Esophagus squamous epithelium (tissue), 5 donors: Measurements from ENCODE around the gene LPO. TPM values are rescaled to one million over a fixed set of nuclear protein-coding genes. Genes with fewer than 3 reads are reported as not detected.
A peak's percentile ranks its signal among the peaks of the same experiment; 100 is the strongest.

Experiments used
- DNase-seq: peaks from one replicate; lab custom pipeline; 2025; lab: John Stamatoyannopoulos, UW
- H3K27ac ChIP-seq, 4 donors: fragments of 200-600 bp; sonication (generic); one replicate each; pipeline ENCODE4 v1.5.1; 2016 to 2019; ENCODE audit warnings: mild to moderate bottlenecking in 1 of 4
- H3K27me3 ChIP-seq, 4 donors: fragments of 200-600 bp; sonication (generic); 1 replicate in 3 of 4; 2 replicates in 1 of 4; pipeline versions ENCODE4 v1.5.1 to v1.6.0; 2017 to 2021; ENCODE audit warnings: antibody characterized with exemption in 1 of 4
- H3K36me3 ChIP-seq, 3 donors: fragments of 200-600 bp; sonication (generic); one replicate each; pipeline ENCODE4 v1.5.1; 2016 to 2019
- H3K4me1 ChIP-seq, 3 donors: fragments of 200-600 bp; sonication (generic); one replicate each; pipeline ENCODE4 v1.5.1; 2017 to 2019
- H3K4me3 ChIP-seq, 4 donors: fragments of 200-600 bp; sonication (generic); 1 replicate in 3 of 4; 2 replicates in 1 of 4; pipeline ENCODE4 v1.5.1; 2016 to 2019; ENCODE audit warnings: mild to moderate bottlenecking in 2 of 4, moderate library complexity in 1 of 4
- H3K9me3 ChIP-seq, 3 donors: fragments of 200-600 bp; sonication (generic); one replicate each; pipeline ENCODE4 v1.5.1; 2016 to 2019
- POLR2A ChIP-seq, 4 donors: fragments of 450-650 bp; IDR thresholded peaks; one replicate each; pipeline ENCODE4 v1.6.1; 2017; ENCODE audit warnings: antibody characterized with exemption in 4 of 4, mild to moderate bottlenecking in 4 of 4, moderate library complexity in 3 of 4
- WGBS, 2 donors: methylation state at CpG; one replicate each; pipeline ENCODE4 v1.1.5; 2018; 5-methylcytosine and 5-hydroxymethylcytosine counted together
- intact Hi-C: fragments of 100-400 bp; cut with DNase I; formaldehyde crosslinking; loops from one replicate; pipeline ENCODE4 v1.15.0; 2022
- total RNA-seq, 4 donors: library from RNA; depleted of rRNA; stranded (reverse); fragments of >200 nt; gene quantifications; one replicate each; pipeline ENCODE4 v1.1.0, GENCODE V29; 2016
- TF ChIP-seq, protein P1 (sequence below), 6 experiments: fragments of 450-650 bp in 4 of 6; fragments of 200-600 bp in 2 of 6; sonication (generic) in 2 of 6; IDR thresholded peaks; one replicate each; pipeline ENCODE4 v1.5.1; 2016 to 2019; ENCODE audit warnings: antibody characterized with exemption in 6 of 6, mild to moderate bottlenecking in 4 of 6, moderate library complexity in 4 of 6
- donor health status: DM: yes; HTN: yes; CAD: no.

Gene LPO
- total RNA-seq, 4 donors from 2014 or later: 0.27 to 2.5 TPM; not detected in 2

DNA sequence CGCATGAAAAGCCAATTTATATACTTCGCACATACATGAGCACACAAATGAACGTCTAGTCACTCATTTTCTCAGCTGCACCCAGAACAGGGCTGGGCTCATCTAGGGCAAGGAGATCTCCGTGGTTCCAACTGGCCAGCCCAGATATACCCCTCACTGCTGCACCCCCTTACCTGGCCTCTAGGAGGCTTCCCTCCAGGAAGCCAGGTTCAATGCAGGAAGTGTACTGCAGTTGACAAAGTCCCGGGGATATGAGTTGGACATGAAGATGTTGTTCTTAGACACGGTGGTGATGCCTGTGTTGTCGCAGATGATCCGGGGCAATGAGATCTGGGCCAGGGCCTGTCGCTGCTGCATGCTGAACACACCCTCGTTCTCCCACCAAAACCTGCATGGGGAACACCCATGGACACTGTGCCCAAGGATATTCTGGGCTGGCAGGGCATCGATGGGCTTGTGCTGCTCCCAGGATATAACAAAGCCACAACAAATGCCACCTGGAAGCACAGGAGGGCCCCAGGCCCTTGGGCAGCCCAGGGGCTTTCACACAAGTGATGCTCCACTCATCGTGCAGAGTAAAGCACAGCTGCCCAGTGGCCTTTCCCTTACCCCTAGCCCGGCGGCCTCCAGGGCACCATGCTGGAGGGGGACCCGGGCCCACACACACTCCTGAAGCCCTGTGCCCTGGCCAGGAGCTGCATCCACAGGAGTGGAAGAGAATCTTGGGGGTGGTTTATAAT, 32.3 kb downstream of the LPO start:
- Histone ChIP-seq H3K4me1 (no peaks in the 10 kb centered on the region), H3K27ac (no peak overlapping the region), H3K36me3 (no peaks in the 10 kb centered on the region), H3K4me3 (no peak overlapping the region), H3K9me3 (no peaks in the 10 kb centered on the region), H3K27me3 (peaks cover 0 to 29% (median 0%) of the 10 kb centered on the region in 4 donors)
- WGBS, 2 donors: 80 to 88% methylated on average over 3 to 5 of the region's 15 CpGs
- TF ChIP-seq POLR2A (IDR thresholded peaks at IDR 0.05): no peak
- TF ChIP-seq, protein P1, sequence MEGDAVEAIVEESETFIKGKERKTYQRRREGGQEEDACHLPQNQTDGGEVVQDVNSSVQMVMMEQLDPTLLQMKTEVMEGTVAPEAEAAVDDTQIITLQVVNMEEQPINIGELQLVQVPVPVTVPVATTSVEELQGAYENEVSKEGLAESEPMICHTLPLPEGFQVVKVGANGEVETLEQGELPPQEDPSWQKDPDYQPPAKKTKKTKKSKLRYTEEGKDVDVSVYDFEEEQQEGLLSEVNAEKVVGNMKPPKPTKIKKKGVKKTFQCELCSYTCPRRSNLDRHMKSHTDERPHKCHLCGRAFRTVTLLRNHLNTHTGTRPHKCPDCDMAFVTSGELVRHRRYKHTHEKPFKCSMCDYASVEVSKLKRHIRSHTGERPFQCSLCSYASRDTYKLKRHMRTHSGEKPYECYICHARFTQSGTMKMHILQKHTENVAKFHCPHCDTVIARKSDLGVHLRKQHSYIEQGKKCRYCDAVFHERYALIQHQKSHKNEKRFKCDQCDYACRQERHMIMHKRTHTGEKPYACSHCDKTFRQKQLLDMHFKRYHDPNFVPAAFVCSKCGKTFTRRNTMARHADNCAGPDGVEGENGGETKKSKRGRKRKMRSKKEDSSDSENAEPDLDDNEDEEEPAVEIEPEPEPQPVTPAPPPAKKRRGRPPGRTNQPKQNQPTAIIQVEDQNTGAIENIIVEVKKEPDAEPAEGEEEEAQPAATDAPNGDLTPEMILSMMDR (IDR thresholded peaks at IDR 0.05): peak in 1 of 6 experiments; percentile 19
- DNase-seq: no peak
- intact Hi-C loops: no loop called here

DNA sequence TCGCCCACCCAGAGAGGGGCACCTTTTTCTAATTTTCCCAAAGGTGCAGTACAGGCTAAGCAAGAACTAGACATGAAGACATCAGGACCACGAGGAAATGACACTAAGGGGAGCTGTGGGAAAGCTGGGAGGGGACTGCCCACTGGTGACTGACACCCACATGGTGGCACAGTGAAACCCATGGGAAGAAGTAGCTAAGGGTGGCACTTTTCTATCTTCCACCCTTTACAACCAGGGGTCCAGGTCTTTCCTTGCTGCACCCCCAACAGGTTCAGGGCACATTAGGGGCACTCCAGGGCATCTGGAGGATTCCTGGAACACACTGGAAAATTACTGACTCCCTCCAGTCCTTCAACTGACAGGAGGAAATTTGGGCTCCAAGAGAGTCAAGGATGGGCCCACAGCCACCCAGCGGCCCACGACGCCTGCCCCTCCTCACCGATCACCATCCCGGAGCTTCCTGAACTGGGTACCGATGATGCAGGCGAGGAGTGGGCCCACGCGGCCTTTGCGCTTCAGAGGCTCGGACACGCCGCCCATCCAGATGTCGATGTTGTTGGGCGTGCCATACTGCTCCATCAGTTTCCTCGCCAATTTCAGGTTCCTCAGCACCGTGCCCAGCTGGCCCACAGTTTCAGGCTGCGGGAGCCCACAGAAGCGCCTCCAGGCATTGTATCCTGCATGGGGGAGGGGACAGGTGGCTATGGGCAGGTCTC, 33.0 kb downstream of the LPO start:
- TF ChIP-seq, protein P1 (IDR thresholded peaks at IDR 0.05): no peak
- TF ChIP-seq POLR2A (IDR thresholded peaks at IDR 0.05): no peak
- no peaks in the 10 kb centered on the region for H3K4me1 ChIP-seq
- DNase-seq: no peak
- H3K27me3 ChIP-seq: peaks cover 0 to 29% (median 0%) of the 10 kb centered on the region in 4 donors
- intact Hi-C loops: no loop called here
- 92 to 95% methylated on average over 14 to 15 of the region's 21 CpGs for WGBS, 2 donors
- H3K4me3 ChIP-seq: no peak overlapping the region
- no peaks in the 10 kb centered on the region for H3K36me3 ChIP-seq
- H3K27ac ChIP-seq: no peak overlapping the region
- no peaks in the 10 kb centered on the region for H3K9me3 ChIP-seq

DNA sequence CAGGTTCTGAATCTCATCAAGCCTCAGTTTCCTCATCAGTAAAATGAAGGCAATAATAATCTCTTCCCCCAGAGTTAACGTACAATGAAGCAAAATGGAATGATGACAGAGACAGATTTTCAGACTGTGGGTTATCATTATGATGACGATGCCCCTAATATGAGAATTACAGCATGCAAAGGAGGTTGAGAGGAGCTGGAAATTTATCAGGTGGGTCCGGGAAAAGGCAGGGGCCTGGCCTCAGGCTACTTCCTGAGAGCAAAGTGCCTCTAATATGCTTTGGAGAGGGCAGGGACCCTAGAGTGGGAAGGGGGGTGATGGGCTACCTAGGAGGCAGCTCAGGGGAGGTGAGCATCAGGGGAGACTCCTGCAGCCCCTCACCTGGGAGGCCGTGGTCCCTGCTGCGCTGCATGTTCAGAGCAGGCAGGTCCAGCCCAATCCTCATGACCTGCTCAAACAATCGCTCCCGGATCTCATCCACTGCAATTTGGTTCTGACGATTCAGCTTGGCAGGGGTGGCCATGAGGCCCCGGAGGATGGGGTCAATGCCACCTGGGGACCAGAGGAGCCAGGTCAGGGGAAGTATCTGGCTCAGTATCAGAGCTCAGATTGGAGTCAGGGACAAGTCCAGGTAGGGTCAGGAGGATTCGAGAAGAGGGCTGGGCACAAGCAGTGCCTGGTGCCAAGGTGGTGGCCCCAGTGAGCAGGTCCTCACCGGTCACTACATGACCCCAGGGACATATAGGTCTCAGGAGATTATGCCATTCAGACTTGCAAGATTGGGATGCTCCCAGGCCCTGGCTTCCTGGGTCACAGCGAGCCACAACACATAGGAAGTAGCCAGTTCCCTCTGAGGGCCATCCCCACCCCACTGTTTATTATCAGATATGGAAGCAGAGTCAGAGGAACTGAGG, 34.2 kb downstream of the LPO start:
- Histone ChIP-seq H3K36me3 (no peaks in the 10 kb centered on the region), H3K4me1 (no peaks in the 10 kb centered on the region), H3K27me3 (peaks cover 0 to 30% (median 0%) of the 10 kb centered on the region in 4 donors), H3K27ac (no peak overlapping the region), H3K4me3 (no peak overlapping the region), H3K9me3 (no peaks in the 10 kb centered on the region)
- intact Hi-C loops: no loop called here
- TF ChIP-seq, protein P1 (IDR thresholded peaks at IDR 0.05): no peak
- TF ChIP-seq POLR2A (IDR thresholded peaks at IDR 0.05): no peak
- DNase-seq: no peak
- 64 to 74% methylated on average over 4 to 9 of the region's 12 CpGs for WGBS, 2 donors

DNA sequence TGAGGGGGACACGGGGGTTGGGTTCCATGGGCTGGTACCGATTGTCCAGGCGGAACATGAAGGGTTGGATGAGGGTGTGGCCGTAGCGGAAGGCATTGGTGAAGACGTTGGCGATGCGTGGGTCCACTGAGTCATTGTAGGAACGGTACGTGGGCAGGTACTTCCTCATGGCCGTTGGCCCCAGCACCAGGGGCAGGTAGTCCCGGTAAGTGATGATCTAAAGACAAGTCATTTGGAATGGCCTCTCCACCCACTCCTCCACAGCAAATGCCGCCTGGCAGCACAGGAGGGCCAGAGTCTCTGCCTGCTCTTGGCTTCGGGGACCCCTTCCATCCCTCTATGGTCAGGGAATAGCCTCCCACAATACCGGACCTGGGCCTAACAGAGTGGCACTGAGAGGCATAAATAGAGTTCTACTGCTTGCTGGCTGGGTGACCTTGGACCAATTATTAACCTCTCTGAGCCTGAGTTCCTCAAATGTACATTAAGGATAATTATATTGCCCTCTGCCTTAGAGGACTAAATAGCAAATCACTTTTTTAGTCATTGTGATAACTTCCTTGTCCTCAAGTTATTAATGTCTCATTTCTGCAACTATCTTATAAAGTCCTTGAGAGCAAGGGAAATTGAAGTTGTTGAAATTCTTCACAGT, 35.2 kb downstream of the LPO start:
- intact Hi-C loops: no loop called here
- Histone ChIP-seq H3K4me3 (no peak overlapping the region), H3K4me1 (peaks cover 0 to 2% (median 0%) of the 10 kb centered on the region in 3 donors), H3K9me3 (no peaks in the 10 kb centered on the region), H3K36me3 (no peaks in the 10 kb centered on the region), H3K27me3 (peaks cover 0 to 31% (median 0%) of the 10 kb centered on the region in 4 donors), H3K27ac (no peak overlapping the region)
- 40 to 66% methylated on average over 8 to 15 of the region's 15 CpGs for WGBS, 2 donors
- no peak for TF ChIP-seq POLR2A (IDR thresholded peaks at IDR 0.05)
- TF ChIP-seq, protein P1 (IDR thresholded peaks at IDR 0.05): no peak
- DNase-seq: no peak
